SH-SY5Y (cell line): ENCODE measurements around the gene MOV10.

ENCODE experiments used
- GATA2 ChIP-seq: IDR thresholded peaks from 2 replicates; pipeline ENCODE4 v1.6.1; 2011; ENCODE audit warnings: mild to moderate bottlenecking, low read depth, low read length
- GATA3 ChIP-seq: IDR thresholded peaks from 2 replicates; pipeline ENCODE4 v1.6.1; 2011; ENCODE audit warnings: low read depth, mild to moderate bottlenecking, low read length, moderate library complexity

DNA sequence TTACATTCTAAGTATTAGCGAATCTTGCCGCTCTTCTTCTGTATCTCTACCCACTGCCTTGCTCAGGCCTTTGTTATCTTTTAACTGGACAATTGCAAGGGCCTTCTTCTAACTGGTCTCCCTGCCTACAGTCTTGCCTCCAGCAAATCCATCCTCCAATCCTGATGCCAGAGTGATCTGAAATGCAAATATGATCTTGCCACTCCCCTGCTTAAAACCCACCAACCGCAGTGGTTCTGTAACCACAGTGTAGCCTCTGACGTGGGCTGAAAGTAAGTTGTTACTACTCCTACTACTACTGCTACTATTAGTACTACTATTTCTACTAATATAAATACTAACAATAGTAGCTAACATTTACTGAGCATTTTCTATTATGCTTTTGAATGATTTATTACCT, 12.4 kb downstream of the MOV10 start:
- TF ChIP-seq GATA2 (no peak), GATA3 (no peak)
